A549 (cell line): ENCODE measurements around the gene PGM1. TPM values are rescaled to one million over a fixed set of nuclear protein-coding genes. Genes with fewer than 3 reads are reported as not detected.
A peak's percentile ranks its signal among the peaks of the same experiment; 100 is the strongest.
"Not testable (repeated sequence)": the region's sequence is repeated elsewhere in the genome, so short reads cannot be mapped to it uniquely, and the experiment has no call there.

Source experiments
- ATAC-seq, 2 experiments: fragments of 200-7000 bp in 1 of 2; fragments of >200 bp in 1 of 2; cut with Nextera tagmentation in 1 of 2; cut with Tn5 transposase in 1 of 2; 3 replicates each; pipeline versions ENCODE4 v1.8.0 to v1.9.1; 2018 to 2020; ENCODE audit warnings: mild to moderate bottlenecking in 1 of 2, moderate library complexity in 1 of 2
- CTCF ChIA-PET: fragments of 300-600 bp; sonication (Branson Sonifier 250); formaldehyde crosslinking; extraction: SDS; loops from one replicate; lab custom pipeline; 2021; ENCODE audit warnings: antibody characterized with exemption, inconsistent platforms; lab: Yijun Ruan, JAX
- POLR2A ChIA-PET: fragments of 350-600 bp; formaldehyde crosslinking; extraction: SDS; loops from one replicate; lab custom pipeline; 2021; ENCODE audit warnings: antibody characterized with exemption, inconsistent platforms; lab: Yijun Ruan, JAX
- DNase-seq, 2 experiments: peaks; one replicate each; pipeline versions ENCODE4 v3.0.0 to v3.0.0-alpha.2; 2011 to 2016; ENCODE audit warnings: low read depth in 1 of 2, low spot score in 1 of 2
- FAIRE-seq: peaks from 2 replicates; lab custom pipeline; 2011; peaks lifted over from hg19 to GRCh38; lab: Jason Lieb, UNC
- H3K27ac ChIP-seq, 2 experiments: fragments of >200 bp; sonication (Bioruptor Twin); formaldehyde crosslinking; 3 replicates each; pipeline ENCODE4 v1.5.1; 2016 to 2017
- H3K4me1 ChIP-seq: fragments of >200 bp; sonication (Bioruptor Twin); formaldehyde crosslinking; 3 replicates; pipeline ENCODE4 v1.6.1; 2016
- H3K4me2 ChIP-seq: fragments of >200 bp; sonication (Bioruptor Twin); formaldehyde crosslinking; 3 replicates; pipeline ENCODE4 v1.6.1; 2016
- H3K4me3 ChIP-seq: fragments of >200 bp; sonication (Bioruptor Twin); formaldehyde crosslinking; 3 replicates; pipeline ENCODE4 v1.5.1; 2016
- H3K9me3 ChIP-seq: fragments of >200 bp; sonication (Bioruptor Twin); formaldehyde crosslinking; 3 replicates; pipeline ENCODE4 v1.6.1; 2016
- ATOH8 ChIP-seq: fragments of 250-450 bp; sonication (Bioruptor Pico); IDR thresholded peaks from 2 replicates; pipeline ENCODE4 v1.5.0; 2020; ENCODE audit warnings: low read depth, mild to moderate bottlenecking, moderate library complexity
- BHLHE40 ChIP-seq: IDR thresholded peaks from 2 replicates; pipeline ENCODE4 v1.6.1; 2012; ENCODE audit warnings: low read depth, low read length, inconsistent platforms
- GATA3 ChIP-seq: IDR thresholded peaks from 2 replicates; pipeline ENCODE4 v1.6.1; 2012; ENCODE audit warnings: borderline replicate concordance
- HOXA7 ChIP-seq: fragments of 250-450 bp; sonication (Bioruptor Pico); IDR thresholded peaks from 2 replicates; pipeline ENCODE4 v1.5.0; 2020; ENCODE audit warnings: mild to moderate bottlenecking, moderate library complexity
- KDM1A ChIP-seq: fragments of 200-600 bp; sonication (generic); IDR thresholded peaks from 2 replicates; pipeline ENCODE4 v1.6.1; 2016; ENCODE audit warnings: low read depth, mild to moderate bottlenecking
- KDM5A ChIP-seq: fragments of 200-600 bp; sonication (generic); IDR thresholded peaks from 2 replicates; pipeline ENCODE4 v1.6.1; 2016; ENCODE audit warnings: antibody characterized with exemption, mild to moderate bottlenecking
- MAFK ChIP-seq: fragments of 450-650 bp; IDR thresholded peaks from 2 replicates; pipeline ENCODE4 v1.6.1; 2014; ENCODE audit not compliant: partially characterized antibody
- NR3C1 ChIP-seq: fragments of >200 bp; sonication (Bioruptor Twin); formaldehyde crosslinking; IDR thresholded peaks from 3 replicates; pipeline ENCODE4 v1.6.1; 2017
- PBX3 ChIP-seq: IDR thresholded peaks from 2 replicates; pipeline ENCODE4 v1.6.1; 2012
- RAD21 ChIP-seq, 2 experiments: fragments of >200 bp in 1 of 2; sonication (Bioruptor Twin) in 1 of 2; formaldehyde crosslinking in 1 of 2; IDR thresholded peaks in 1 of 2; conservative IDR thresholded peaks in 1 of 2; 2 replicates in 1 of 2; 3 replicates in 1 of 2; pipeline ENCODE4 v1.6.1; 2012 to 2018; ENCODE audit warnings: inconsistent platforms in 1 of 2
- RCOR1 ChIP-seq: fragments of 150-350 bp; IDR thresholded peaks from 2 replicates; pipeline ENCODE4 v1.6.1; 2014; ENCODE audit warnings: antibody characterized with exemption, low read length, low read depth
- RFX5 ChIP-seq: fragments of 450-650 bp; IDR thresholded peaks from 2 replicates; pipeline ENCODE4 v1.7.1; 2014; ENCODE audit warnings: antibody characterized with exemption, mild to moderate bottlenecking, moderate library complexity
- SMC3 ChIP-seq: fragments of >200 bp; sonication (Bioruptor Twin); formaldehyde crosslinking; IDR thresholded peaks from 3 replicates; pipeline ENCODE4 v1.6.1; 2018; ENCODE audit warnings: inconsistent platforms
- TP53 ChIP-seq: fragments of 250-450 bp; sonication (Bioruptor Pico); IDR thresholded peaks from 2 replicates; pipeline ENCODE4 v1.5.0; 2021; ENCODE audit warnings: mild to moderate bottlenecking, moderate library complexity
- ZFP36 ChIP-seq: fragments of 450-650 bp; IDR thresholded peaks from 2 replicates; pipeline ENCODE4 v1.6.1; 2014; ENCODE audit warnings: borderline replicate concordance; ENCODE audit not compliant: partially characterized antibody
- ZNF302 ChIP-seq: fragments of 250-450 bp; sonication (Bioruptor Pico); IDR thresholded peaks from 2 replicates; pipeline ENCODE4 v1.9.0; 2021; ENCODE audit warnings: inconsistent platforms, mild to moderate bottlenecking, moderate library complexity
- ZSCAN20 ChIP-seq: fragments of 250-450 bp; sonication (Bioruptor Pico); IDR thresholded peaks from 2 replicates; pipeline ENCODE4 v1.8.0; 2022; ENCODE audit warnings: mild to moderate bottlenecking, moderate library complexity
- WGBS: methylation state at CpG from one replicate; pipeline ENCODE4 v1.1.6; 2017; ENCODE audit errors: missing lambda C conversion rate; 5-methylcytosine and 5-hydroxymethylcytosine counted together
- polyA plus RNA-seq, 4 experiments: library from polyadenylated mRNA; depleted of rRNA in 3 of 4; stranded (reverse); fragments of >200 nt; fragmentation: RNase III in 1 of 4; extraction: RNeasy Plus Mini Kit Qiagen cat#74134 plus additional on column Dnase treatment in 1 of 4; gene quantifications; 2 replicates in 3 of 4; 3 replicates in 1 of 4; pipeline ENCODE4 v1.2.3, GENCODE V29; 2011 to 2017
- TF ChIP-seq, protein P1 (sequence below): fragments of 150-350 bp; IDR thresholded peaks from 2 replicates; pipeline ENCODE4 v1.6.1; 2014; ENCODE audit warnings: low read depth, mild to moderate bottlenecking, low read length
- TF ChIP-seq, protein P2 (sequence below): fragments of >200 bp; sonication (Bioruptor Twin); formaldehyde crosslinking; IDR thresholded peaks from 3 replicates; pipeline ENCODE4 v1.5.1; 2016

PGM1 gene
- polyA plus RNA-seq, 2 of the 4 experiments (the other 2 are of a cell fraction) = 25.5 to 50.2 TPM

DNA sequence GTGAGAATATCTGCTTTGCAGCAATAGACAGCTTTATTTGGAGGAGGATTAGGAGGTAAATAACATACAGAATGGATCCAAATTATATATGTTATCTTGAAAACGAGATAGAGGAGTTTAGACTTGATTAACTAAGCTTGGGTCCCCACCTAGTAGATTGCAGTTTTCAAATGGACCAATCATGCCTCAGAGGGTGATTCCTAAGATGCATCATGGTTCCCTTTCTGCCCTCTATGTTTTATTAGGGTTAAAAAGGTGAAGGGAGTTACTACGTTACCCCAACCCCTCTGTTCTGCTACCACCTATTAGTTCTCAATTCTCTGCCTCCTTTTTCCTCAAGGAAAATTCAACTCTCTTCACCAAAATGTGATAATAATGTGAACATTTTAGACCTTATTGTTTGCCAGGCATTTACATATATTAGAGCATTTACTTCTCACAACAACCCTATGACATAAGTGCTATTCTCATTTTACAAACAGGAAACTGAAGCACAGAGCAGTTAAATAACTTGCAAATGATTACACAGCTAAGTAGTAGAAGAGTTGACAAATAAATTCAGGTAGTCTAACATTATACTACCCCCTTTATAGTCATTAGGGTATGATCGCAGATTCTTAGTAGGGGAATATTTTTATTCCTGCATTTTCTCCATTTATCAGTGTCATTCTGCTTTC lies 23.4 kb upstream of the PGM1 start:
- TF ChIP-seq RFX5 = no peak
- no peak for TF ChIP-seq KDM1A
- no peak for TF ChIP-seq HOXA7
- TF ChIP-seq BHLHE40 = no peak
- TF ChIP-seq TP53 (CRISPR knock-in tag) = no peak
- TF ChIP-seq ZFP36 = no peak
- no peak for TF ChIP-seq MAFK
- TF ChIP-seq KDM5A = no peak
- no peak for TF ChIP-seq GATA3
- TF ChIP-seq RCOR1 = no peak
- no peak for TF ChIP-seq ATOH8 (CRISPR knock-in tag)
- no peak for TF ChIP-seq ZNF302 (CRISPR knock-in tag)
- TF ChIP-seq ZSCAN20 = no peak
- TF ChIP-seq, protein P1, sequence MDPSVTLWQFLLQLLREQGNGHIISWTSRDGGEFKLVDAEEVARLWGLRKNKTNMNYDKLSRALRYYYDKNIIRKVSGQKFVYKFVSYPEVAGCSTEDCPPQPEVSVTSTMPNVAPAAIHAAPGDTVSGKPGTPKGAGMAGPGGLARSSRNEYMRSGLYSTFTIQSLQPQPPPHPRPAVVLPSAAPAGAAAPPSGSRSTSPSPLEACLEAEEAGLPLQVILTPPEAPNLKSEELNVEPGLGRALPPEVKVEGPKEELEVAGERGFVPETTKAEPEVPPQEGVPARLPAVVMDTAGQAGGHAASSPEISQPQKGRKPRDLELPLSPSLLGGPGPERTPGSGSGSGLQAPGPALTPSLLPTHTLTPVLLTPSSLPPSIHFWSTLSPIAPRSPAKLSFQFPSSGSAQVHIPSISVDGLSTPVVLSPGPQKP = no peak
- no peak for TF ChIP-seq NR3C1
- TF ChIP-seq, all 56 proteins: peak for 0
- WGBS = 81% methylated on average over 3 of the region's 3 CpGs
- H3K4me1 ChIP-seq = no peaks in the 10 kb centered on the region
- POLR2A ChIA-PET = no interaction called here
- FAIRE-seq (no peak), ATAC-seq (no peak), DNase-seq (no peak)
- CTCF ChIA-PET = no interaction called here
- no peak overlapping the region for H3K4me2 ChIP-seq
- H3K4me3 ChIP-seq = no peak overlapping the region
- H3K27ac ChIP-seq = no peak overlapping the region
- no peaks in the 10 kb centered on the region for H3K9me3 ChIP-seq

- DNase-seq, H3K4me1 ChIP-seq, ATAC-seq, H3K9me3 ChIP-seq, H3K27ac ChIP-seq, CTCF ChIA-PET, H3K4me2 ChIP-seq, H3K4me3 ChIP-seq, FAIRE-seq, POLR2A ChIA-PET: not testable (repeated sequence)
- WGBS = 88% methylated on average over 8 of the region's 8 CpGs
These were observed 20.5 kb upstream of the PGM1 start for GRCh38 chr1:63572686-63573085.

DNA sequence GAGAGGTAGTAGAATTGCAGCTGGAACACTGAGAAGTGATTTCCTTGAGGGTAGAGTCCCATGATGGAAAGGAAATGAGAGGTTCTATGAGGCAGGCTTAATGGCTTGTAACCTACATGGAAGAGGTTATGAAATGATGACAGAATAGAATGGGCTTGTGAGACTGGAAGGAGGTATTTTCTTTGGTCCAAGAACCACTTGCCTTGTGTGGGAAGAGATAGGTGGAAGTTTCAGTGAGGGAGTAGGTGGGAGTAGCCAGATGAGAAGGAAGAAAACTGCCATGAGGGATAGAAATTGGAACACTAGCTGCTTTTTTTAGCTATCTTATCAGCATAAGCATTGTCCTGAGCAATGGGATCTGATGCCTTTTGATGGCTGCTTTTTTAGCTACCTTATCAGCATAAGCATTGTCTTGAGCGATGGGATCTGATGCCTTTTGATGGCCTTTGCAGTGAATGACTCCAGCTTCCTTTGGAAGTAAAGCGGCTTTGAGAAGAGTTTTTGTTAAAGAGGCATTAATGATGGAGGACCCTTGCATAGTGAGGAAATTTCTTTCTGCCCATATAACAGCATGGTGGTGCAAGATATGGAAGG lies 18.9 kb upstream of the PGM1 start:
- CTCF ChIA-PET = interaction anchor here (0.6 to 1.9 kb wide), 3 partner anchors 15 to 672 kb away, joined by 3 to 9 read pairs (median 3); no protein-coding TSS in a partner anchor
- FAIRE-seq, POLR2A ChIA-PET: not testable (repeated sequence)

GRCh38 chr1:63575340-63575826 lies 17.8 kb upstream of the PGM1 start:
- TF ChIP-seq SMC3 (peak; percentile 55), RAD21 (conservative IDR thresholded peaks at IDR 0.05 in 1 of 2, IDR thresholded peaks at IDR 0.05 in 1 of 2) (peak; percentile 47 to 52), PBX3 (no peak)
- TF ChIP-seq, protein P2, sequence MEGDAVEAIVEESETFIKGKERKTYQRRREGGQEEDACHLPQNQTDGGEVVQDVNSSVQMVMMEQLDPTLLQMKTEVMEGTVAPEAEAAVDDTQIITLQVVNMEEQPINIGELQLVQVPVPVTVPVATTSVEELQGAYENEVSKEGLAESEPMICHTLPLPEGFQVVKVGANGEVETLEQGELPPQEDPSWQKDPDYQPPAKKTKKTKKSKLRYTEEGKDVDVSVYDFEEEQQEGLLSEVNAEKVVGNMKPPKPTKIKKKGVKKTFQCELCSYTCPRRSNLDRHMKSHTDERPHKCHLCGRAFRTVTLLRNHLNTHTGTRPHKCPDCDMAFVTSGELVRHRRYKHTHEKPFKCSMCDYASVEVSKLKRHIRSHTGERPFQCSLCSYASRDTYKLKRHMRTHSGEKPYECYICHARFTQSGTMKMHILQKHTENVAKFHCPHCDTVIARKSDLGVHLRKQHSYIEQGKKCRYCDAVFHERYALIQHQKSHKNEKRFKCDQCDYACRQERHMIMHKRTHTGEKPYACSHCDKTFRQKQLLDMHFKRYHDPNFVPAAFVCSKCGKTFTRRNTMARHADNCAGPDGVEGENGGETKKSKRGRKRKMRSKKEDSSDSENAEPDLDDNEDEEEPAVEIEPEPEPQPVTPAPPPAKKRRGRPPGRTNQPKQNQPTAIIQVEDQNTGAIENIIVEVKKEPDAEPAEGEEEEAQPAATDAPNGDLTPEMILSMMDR = peak; percentile 63
- TF ChIP-seq, all 56 proteins: peak for 3
- DNase-seq (peak in 1 of 2 experiments; percentile 12), ATAC-seq (peak in 1 of 2 experiments; percentile 36; a peak in 1 of 6 replicates), FAIRE-seq (no peak)
- H3K27ac ChIP-seq = no peak overlapping the region
- 74% methylated on average over 4 of the region's 4 CpGs for WGBS
- ChIA-PET CTCF (interaction anchor here (0.6 to 1.9 kb wide), 7 partner anchors 12 to 672 kb away, joined by 3 to 11 read pairs (median 3); no protein-coding TSS in a partner anchor), POLR2A (no interaction called here)
- H3K4me2 ChIP-seq = no peak overlapping the region
- H3K9me3 ChIP-seq = no peaks in the 10 kb centered on the region
- no peak overlapping the region for H3K4me3 ChIP-seq
- no peaks in the 10 kb centered on the region for H3K4me1 ChIP-seq

More for the DNA sequence above, 18.9 kb upstream of the PGM1 start:
- H3K4me1 ChIP-seq, H3K4me2 ChIP-seq, H3K27ac ChIP-seq, DNase-seq, ATAC-seq, H3K9me3 ChIP-seq, H3K4me3 ChIP-seq: not testable (repeated sequence)
- WGBS = 94% methylated on average over 2 of the region's 2 CpGs

DNA sequence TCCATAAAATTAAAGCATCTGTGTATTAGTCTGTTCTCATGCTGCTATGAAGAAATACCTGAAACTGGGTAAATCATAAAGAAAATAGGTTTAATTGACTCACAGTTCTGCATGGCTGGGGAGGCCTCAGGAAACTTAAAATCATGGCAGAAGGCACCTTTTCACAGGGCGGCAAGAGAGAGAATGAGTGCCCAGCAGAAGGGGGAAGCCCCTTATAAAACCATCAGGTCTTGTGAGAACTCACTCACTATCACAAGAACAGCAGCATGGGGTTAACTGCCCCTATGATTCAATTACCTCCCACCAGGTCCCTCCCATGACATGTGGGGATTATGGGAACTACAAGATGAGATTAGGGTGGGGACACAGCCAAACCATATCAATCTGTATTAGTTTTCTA lies 6.9 kb upstream of the PGM1 start:
- POLR2A ChIA-PET, DNase-seq, ATAC-seq: not testable (repeated sequence)

More for the DNA sequence above, 6.9 kb upstream of the PGM1 start:
- H3K4me3 ChIP-seq, CTCF ChIA-PET, FAIRE-seq, H3K4me1 ChIP-seq, H3K4me2 ChIP-seq, H3K27ac ChIP-seq: not testable (repeated sequence)
- WGBS = 81% methylated on average over 1 of the region's 1 CpG
- H3K9me3 ChIP-seq = peaks cover 12% of the 10 kb centered on the region; the same call in 1 of the 3 replicates
